Left lung (tissue), 10 donors: Measurements from ENCODE around the gene TTC1. TPM values are rescaled to one million over a fixed set of nuclear protein-coding genes. Genes with fewer than 3 reads are reported as not detected.
"Not testable (repeated sequence)": the region's sequence is repeated elsewhere in the genome, so short reads cannot be mapped to it uniquely, and the experiment has no call there.

Experiments used
- ATAC-seq: fragments of 200-7000 bp; cut with Tn5 transposase; one replicate; pipeline ENCODE4 v1.9.1; 2020; ENCODE audit warnings: moderate library complexity
- DNase-seq, 4 donors: peaks; one replicate each; pipeline ENCODE4 v3.0.0-alpha.2; 2013 to 2020
- H3K27ac ChIP-seq, 2 donors: fragments of 200-600 bp; sonication (generic) in 1 of 2; one replicate each; pipeline versions ENCODE4 v1.5.0 to v1.8.0; 2020 to 2021
- H3K27me3 ChIP-seq, 2 donors: fragments of 200-600 bp; sonication (generic) in 1 of 2; one replicate each; pipeline versions ENCODE4 v1.5.0 to v1.8.0; 2020 to 2021
- H3K36me3 ChIP-seq, 2 donors: fragments of 200-600 bp; sonication (generic) in 1 of 2; one replicate each; pipeline versions ENCODE4 v1.5.0 to v1.8.0; 2020 to 2021
- H3K4me1 ChIP-seq, 2 donors: fragments of 200-600 bp; one replicate each; pipeline ENCODE4 v1.8.0; 2021
- H3K4me3 ChIP-seq, 2 donors: fragments of 200-600 bp; sonication (generic) in 1 of 2; one replicate each; pipeline versions ENCODE4 v1.5.0 to v1.8.0; 2020 to 2021; ENCODE audit warnings: mild to moderate bottlenecking in 1 of 2
- H3K9me3 ChIP-seq, 2 donors: fragments of 200-600 bp; sonication (generic) in 1 of 2; one replicate each; pipeline versions ENCODE4 v1.5.0 to v1.8.0; 2020 to 2021
- intact Hi-C, 2 donors: fragments of 100-400 bp; cut with DNase I; formaldehyde crosslinking; loops; one replicate each; pipeline versions ENCODE4 v1.11.2 to v1.14.2; 2022
- polyA plus RNA-seq, 6 donors: library from polyadenylated mRNA; unstranded; fragments of 120-200 nt; gene quantifications; one replicate each; pipeline ENCODE4 v1.2.1, GENCODE V29; 2013; ENCODE audit not compliant: insufficient read length in 6 of 6
- total RNA-seq, 2 donors: library from RNA; stranded (reverse); fragmentation: NEBNext Ultra II Directional; extraction: Animal tissue kit (Norgen Biotek cat#: 25700); gene quantifications; one replicate each; pipeline ENCODE4 v1.2.1, GENCODE V29; 2021
- TF ChIP-seq, protein P1 (sequence below), 2 donors: fragments of 200-600 bp; sonication (generic) in 1 of 2; IDR thresholded peaks; one replicate each; pipeline versions ENCODE4 v1.5.0 to v1.8.0; 2021; ENCODE audit warnings: antibody characterized with exemption in 2 of 2
- donor health status: DM: no; HTN: yes; CAD: no.
- donor health status: DM: no; HTN: no; CAD: no.

TTC1 gene
- total and polyA plus RNA-seq, 8 donors, result 43.1 to 58.5 (median 53.5) TPM

GRCh38 chr5:160064995-160065614 lies 56.2 kb downstream of the TTC1 start:
- intact Hi-C loops, result no loop called here
- DNase-seq (peak in 1 of 4 donors; percentile 22), ATAC-seq (no peak)
- Histone ChIP-seq H3K4me1 (no peaks in the 10 kb centered on the region), H3K36me3 (peaks cover 0 to 66% of the 10 kb centered on the region in 2 donors), H3K4me3 (no peak overlapping the region), H3K9me3 (no peaks in the 10 kb centered on the region), H3K27ac (peak overlapping the region in 1 of 2 donors; percentile 1), H3K27me3 (no peaks in the 10 kb centered on the region)
- TF ChIP-seq, protein P1, sequence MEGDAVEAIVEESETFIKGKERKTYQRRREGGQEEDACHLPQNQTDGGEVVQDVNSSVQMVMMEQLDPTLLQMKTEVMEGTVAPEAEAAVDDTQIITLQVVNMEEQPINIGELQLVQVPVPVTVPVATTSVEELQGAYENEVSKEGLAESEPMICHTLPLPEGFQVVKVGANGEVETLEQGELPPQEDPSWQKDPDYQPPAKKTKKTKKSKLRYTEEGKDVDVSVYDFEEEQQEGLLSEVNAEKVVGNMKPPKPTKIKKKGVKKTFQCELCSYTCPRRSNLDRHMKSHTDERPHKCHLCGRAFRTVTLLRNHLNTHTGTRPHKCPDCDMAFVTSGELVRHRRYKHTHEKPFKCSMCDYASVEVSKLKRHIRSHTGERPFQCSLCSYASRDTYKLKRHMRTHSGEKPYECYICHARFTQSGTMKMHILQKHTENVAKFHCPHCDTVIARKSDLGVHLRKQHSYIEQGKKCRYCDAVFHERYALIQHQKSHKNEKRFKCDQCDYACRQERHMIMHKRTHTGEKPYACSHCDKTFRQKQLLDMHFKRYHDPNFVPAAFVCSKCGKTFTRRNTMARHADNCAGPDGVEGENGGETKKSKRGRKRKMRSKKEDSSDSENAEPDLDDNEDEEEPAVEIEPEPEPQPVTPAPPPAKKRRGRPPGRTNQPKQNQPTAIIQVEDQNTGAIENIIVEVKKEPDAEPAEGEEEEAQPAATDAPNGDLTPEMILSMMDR (IDR thresholded peaks at IDR 0.05), result no peak

- H3K27ac ChIP-seq, H3K27me3 ChIP-seq, H3K4me3 ChIP-seq, DNase-seq, ATAC-seq, H3K9me3 ChIP-seq, intact Hi-C loops: not testable (repeated sequence)
- Histone ChIP-seq H3K36me3 (peaks cover 0 to 39% of the 10 kb centered on the region in 2 donors), H3K4me1 (peaks cover 0 to 14% of the 10 kb centered on the region in 2 donors)
Measured at GRCh38 chr5:160069120-160069519, 60.2 kb downstream of the TTC1 start.

GRCh38 chr5:160071516-160071915 lies 62.6 kb downstream of the TTC1 start:
- intact Hi-C loops, result no loop called here
- Histone ChIP-seq H3K4me3 (no peak overlapping the region), H3K36me3 (peaks cover 0 to 16% of the 10 kb centered on the region in 2 donors), H3K9me3 (no peaks in the 10 kb centered on the region), H3K27ac (no peak overlapping the region), H3K27me3 (no peaks in the 10 kb centered on the region), H3K4me1 (peaks cover 0 to 14% of the 10 kb centered on the region in 2 donors)
- TF ChIP-seq, protein P1 (IDR thresholded peaks at IDR 0.05), result no peak
- ATAC-seq (peak; percentile 32), DNase-seq (peak in 2 of 4 donors; percentile 69 to 86)

GRCh38 chr5:160071916-160072315 lies 63.0 kb downstream of the TTC1 start:
- Histone ChIP-seq H3K27me3 (no peaks in the 10 kb centered on the region), H3K4me1 (peaks cover 0 to 14% of the 10 kb centered on the region in 2 donors), H3K36me3 (peaks cover 0 to 16% of the 10 kb centered on the region in 2 donors), H3K9me3 (no peaks in the 10 kb centered on the region), H3K4me3 (no peak overlapping the region), H3K27ac (no peak overlapping the region)
- DNase-seq (no peak), ATAC-seq (no peak)
- intact Hi-C loops, result no loop called here
- TF ChIP-seq, protein P1 (IDR thresholded peaks at IDR 0.05), result no peak

DNA sequence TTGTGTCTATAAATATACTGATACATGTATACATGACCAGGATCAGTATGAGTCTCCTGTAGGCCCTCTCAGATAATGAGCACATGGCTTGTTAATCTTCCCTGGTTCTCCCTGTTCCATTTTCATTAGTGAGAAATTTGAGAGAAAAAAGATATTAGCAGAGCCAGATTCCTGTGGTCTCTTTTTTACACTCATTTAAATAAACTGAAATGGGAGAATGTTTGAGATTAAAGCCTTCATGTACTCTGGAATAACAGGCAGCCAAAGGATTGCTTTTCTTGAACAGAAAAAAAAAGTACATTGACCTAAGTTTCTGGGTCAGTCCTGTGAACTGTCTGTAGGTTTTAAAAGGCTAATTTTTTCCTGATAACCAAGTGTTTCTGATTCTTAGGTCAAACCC lies 66.1 kb downstream of the TTC1 start:
- intact Hi-C loops, result no loop called here
- H3K4me1 ChIP-seq, result peaks cover 0 to 14% of the 10 kb centered on the region in 2 donors
- H3K27ac ChIP-seq, result no peak overlapping the region
- H3K27me3 ChIP-seq, result no peaks in the 10 kb centered on the region
- TF ChIP-seq, protein P1 (IDR thresholded peaks at IDR 0.05), result no peak
- H3K36me3 ChIP-seq, result peaks cover 0 to 15% of the 10 kb centered on the region in 2 donors
- ATAC-seq (no peak), DNase-seq (no peak)
- H3K4me3 ChIP-seq, result no peak overlapping the region
- no peaks in the 10 kb centered on the region for H3K9me3 ChIP-seq

- intact Hi-C loops, result no loop called here
- peaks cover 0 to 5% of the 10 kb centered on the region in 2 donors for H3K4me1 ChIP-seq
- TF ChIP-seq, protein P1 (IDR thresholded peaks at IDR 0.05), result no peak
- DNase-seq (no peak), ATAC-seq (no peak)
- H3K27ac ChIP-seq, result no peak overlapping the region
- peaks cover 0 to 15% of the 10 kb centered on the region in 2 donors for H3K36me3 ChIP-seq
- no peak overlapping the region for H3K4me3 ChIP-seq
- no peaks in the 10 kb centered on the region for H3K27me3 ChIP-seq
- H3K9me3 ChIP-seq, result no peaks in the 10 kb centered on the region
Measured at GRCh38 chr5:160076997-160077396, 68.1 kb downstream of the TTC1 start.
